Measurements from ENCODE around the gene LMO7. TPM values are rescaled to one million over a fixed set of nuclear protein-coding genes. Genes with fewer than 3 reads are reported as not detected.

The LMO7 gene
- total RNA-seq, 1 experiment from 2014 or later: 20.4 TPM

GRCh38 chr13:75857291-75857690 is 221.2 kb downstream of the LMO7 start:
- Histone ChIP-seq H3T11ph (ENCODE audit: low read length) (no peak overlapping the region), H3K4me1 (ENCODE audit: insufficient read depth, low read length) (no peaks in the 10 kb centered on the region), H3K23me2 (ENCODE audit: insufficient read length, low read depth, low read length, poor library complexity, severe bottlenecking) (no peaks in the 10 kb centered on the region), H2BK5ac (ENCODE audit: insufficient read length, low read length) (no peak overlapping the region), H2BK20ac (ENCODE audit: low read depth, low read length, poor library complexity, severe bottlenecking) (no peak overlapping the region), H3K4me2 (ENCODE audit: insufficient read depth, insufficient read length, low read length) (no peak overlapping the region), H2BK15ac (ENCODE audit: low read depth, low read length) (no peak overlapping the region), H3K27me3 (ENCODE audit: insufficient read depth, low read length) (no peaks in the 10 kb centered on the region), H3K27ac (ENCODE audit: insufficient read length, low read depth, low read length) (no peak overlapping the region), H3K4ac (ENCODE audit: low read depth, low read length) (no peak overlapping the region), H4K8ac (replicated peaks; ENCODE audit: insufficient read length, low read depth, low read length) (no peak overlapping the region), H3K79me1 (ENCODE audit: insufficient read depth, low read depth, low read length, poor library complexity, severe bottlenecking) (no peaks in the 10 kb centered on the region), H3K9me3 (ENCODE audit: control insufficient read depth, low read depth, low read length) (no peaks in the 10 kb centered on the region), H3K23ac (ENCODE audit: insufficient read length, low read depth, low read length) (no peak overlapping the region), H2BK120ac (ENCODE audit: low read depth, low read length, poor library complexity, severe bottlenecking) (no peak overlapping the region), H4K5ac (ENCODE audit: insufficient read length, low read depth, low read length) (no peak overlapping the region), H3K56ac (ENCODE audit: insufficient read length, low read depth, low read length) (no peak overlapping the region), H3K14ac (ENCODE audit: insufficient read depth, low read length) (no peak overlapping the region), H2AK5ac (ENCODE audit: insufficient read length, low read length) (no peak overlapping the region), H3K79me2 (ENCODE audit: insufficient read depth, low read length) (no peaks in the 10 kb centered on the region), H4K91ac (ENCODE audit: insufficient read length, low read depth, low read length) (no peak overlapping the region), H3K18ac (ENCODE audit: insufficient read length, low read depth, low read length) (no peak overlapping the region), H4K20me1 (ENCODE audit: control insufficient read depth, insufficient read depth, insufficient read length) (no peaks in the 10 kb centered on the region), H2AFZ (ENCODE audit: low read length) (no peak overlapping the region), H3K9ac (ENCODE audit: extremely low read depth, insufficient read length, low read length) (no peak overlapping the region), H2BK12ac (ENCODE audit: insufficient read length, low read depth, low read length) (no peak overlapping the region)
- TF ChIP-seq CTCF (conservative IDR thresholded peaks at IDR 0.05): no peak
- peaks cover 5 to 10% of the 10 kb centered on the region in 2 experiments for H3K4me1 Mint-ChIP-seq
- WGBS (ENCODE audit: extremely low coverage, insufficient read length, low lambda C conversion rate): no CpG with 5 or more reads among the region's 1 CpG
- no peaks in the 10 kb centered on the region for H3K27me3 Mint-ChIP-seq (ENCODE audit: low read depth)
- no peak overlapping the region for H3K4me3 Mint-ChIP-seq
- no peak overlapping the region for H3K27ac Mint-ChIP-seq
- no peak for DNase-seq
- H3K36me3 Mint-ChIP-seq (ENCODE audit: insufficient read depth in 1 of 3, low read depth in 3 of 3): peaks cover 7 to 14% (median 10%) of the 10 kb centered on the region in 3 experiments; a peak in 5 of 7 replicates
- H3K9me3 Mint-ChIP-seq: no peaks in the 10 kb centered on the region
